ENCODE results near the gene CCDC102A. TPM values are rescaled to one million over a fixed set of nuclear protein-coding genes. Genes with fewer than 3 reads are reported as not detected.

CCDC102A gene
- total RNA-seq, 1 donor from 2014 or later: 12.8 TPM

DNA sequence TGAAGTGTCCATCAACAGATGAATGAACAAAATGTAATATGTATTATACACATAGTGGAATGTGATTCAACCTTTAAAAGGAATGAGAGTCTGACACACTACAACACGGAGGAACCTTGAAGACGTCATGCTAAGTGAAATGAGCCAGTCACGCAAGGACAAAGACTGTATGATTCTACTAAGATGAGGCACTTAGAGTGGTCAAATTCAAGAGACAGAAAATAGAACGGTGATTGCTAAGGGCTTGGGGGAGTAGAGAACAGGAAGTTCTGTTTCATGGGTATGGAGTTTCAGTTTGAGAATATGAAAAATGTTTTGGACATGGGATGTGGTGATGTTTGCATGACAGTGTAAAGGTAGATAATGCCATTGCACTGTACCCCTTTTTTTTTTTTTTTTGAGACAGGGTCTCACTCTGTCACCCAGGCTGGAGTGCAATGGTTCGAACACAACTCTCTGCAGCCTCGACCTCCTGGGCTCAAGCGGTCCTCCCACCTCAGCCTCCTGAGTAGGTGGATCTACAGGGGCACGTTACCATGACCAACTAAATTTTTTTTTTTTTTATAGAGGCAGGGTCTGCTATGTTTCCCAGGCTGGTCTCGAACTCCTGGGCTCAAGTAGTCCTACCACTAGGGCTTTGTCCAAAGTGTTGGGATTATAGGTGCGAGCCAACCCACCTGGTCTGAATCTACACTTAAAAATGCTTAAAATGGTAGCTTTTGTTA is 2.9 kb upstream of the CCDC102A start:
- no peaks in the 10 kb centered on the region for H3K9me3 ChIP-seq
- intact Hi-C loops (cut with DNase I): no loop called here

DNA sequence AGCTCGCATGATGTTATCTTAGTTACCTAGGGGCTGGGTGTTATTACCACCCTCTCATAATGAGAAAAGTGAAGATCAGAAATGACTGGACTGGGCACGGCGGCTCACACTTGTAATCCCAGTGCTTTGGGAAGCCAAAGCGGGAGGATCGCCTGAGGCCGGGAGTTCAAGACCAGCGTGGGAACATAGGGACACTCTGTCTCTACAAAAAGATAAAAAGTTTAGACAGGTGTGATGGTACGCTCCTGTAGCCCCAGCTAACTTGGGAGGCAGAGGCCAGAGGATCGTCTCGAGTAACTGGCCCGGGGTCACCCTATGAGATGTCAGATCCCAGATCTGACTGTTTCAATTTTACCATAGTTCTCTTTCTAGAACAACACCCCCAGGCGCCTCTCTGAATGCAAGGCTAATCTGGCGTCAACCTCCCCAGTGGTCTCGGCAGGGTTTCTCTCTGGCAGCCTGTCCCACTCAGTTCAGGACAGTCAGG is 1.9 kb upstream of the CCDC102A start:
- H3K36me3 ChIP-seq: no peaks in the 10 kb centered on the region
- H3K4me3 ChIP-seq: no peak overlapping the region
- ATAC-seq (no peak), DNase-seq (peak; percentile 37)
- intact Hi-C loops (cut with DNase I): no loop called here
- peak overlapping the region; percentile 11 for H3K27ac ChIP-seq
- peaks cover 4% of the 10 kb centered on the region for H3K27me3 ChIP-seq (ENCODE audit: low read depth)
- H3K4me1 ChIP-seq: peaks cover 35% of the 10 kb centered on the region
- no peaks in the 10 kb centered on the region for H3K9me3 ChIP-seq
- TF ChIP-seq, protein P1, sequence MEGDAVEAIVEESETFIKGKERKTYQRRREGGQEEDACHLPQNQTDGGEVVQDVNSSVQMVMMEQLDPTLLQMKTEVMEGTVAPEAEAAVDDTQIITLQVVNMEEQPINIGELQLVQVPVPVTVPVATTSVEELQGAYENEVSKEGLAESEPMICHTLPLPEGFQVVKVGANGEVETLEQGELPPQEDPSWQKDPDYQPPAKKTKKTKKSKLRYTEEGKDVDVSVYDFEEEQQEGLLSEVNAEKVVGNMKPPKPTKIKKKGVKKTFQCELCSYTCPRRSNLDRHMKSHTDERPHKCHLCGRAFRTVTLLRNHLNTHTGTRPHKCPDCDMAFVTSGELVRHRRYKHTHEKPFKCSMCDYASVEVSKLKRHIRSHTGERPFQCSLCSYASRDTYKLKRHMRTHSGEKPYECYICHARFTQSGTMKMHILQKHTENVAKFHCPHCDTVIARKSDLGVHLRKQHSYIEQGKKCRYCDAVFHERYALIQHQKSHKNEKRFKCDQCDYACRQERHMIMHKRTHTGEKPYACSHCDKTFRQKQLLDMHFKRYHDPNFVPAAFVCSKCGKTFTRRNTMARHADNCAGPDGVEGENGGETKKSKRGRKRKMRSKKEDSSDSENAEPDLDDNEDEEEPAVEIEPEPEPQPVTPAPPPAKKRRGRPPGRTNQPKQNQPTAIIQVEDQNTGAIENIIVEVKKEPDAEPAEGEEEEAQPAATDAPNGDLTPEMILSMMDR (IDR thresholded peaks at IDR 0.05): no peak

More for the DNA sequence above, 2.9 kb upstream of the CCDC102A start:
- Histone ChIP-seq H3K4me1 (peaks cover 35% of the 10 kb centered on the region), H3K4me3 (no peak overlapping the region), H3K27ac (no peak overlapping the region), H3K36me3 (no peaks in the 10 kb centered on the region), H3K27me3 (ENCODE audit: low read depth) (peaks cover 4% of the 10 kb centered on the region)
- peak; percentile 14 for DNase-seq
- ATAC-seq: no peak
- TF ChIP-seq, protein P1 (IDR thresholded peaks at IDR 0.05): no peak

DNA sequence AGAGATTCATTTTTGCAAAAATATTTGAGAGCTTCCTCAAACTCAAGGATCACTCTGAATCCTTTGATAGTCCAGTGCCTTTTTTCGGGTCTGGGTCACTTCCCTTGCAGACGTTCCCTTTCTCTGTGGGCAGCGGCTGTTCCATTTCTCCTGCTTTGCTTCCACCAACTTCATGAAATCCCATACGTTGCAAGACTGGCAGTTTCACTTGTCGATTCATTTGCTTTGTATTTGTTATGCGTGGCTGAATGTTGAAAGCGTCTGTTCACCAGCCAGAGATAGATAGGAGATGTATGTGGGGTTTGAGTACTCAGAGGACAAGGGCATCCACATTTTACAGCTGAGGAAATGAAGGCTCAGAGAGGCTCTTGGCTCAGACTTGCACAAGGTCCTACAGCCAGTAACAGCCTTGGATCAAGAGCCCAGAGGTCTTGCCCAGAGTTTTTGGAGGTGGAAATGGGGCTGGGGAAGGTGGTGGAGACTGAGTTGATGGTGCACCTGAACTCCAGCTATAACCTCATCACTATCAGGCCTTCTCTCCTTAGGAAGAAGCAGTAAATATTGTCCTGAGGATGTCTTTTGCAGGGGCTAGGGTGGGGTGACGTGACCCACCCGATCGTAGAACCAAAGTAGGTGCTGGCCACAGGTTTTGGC is 1.3 kb upstream of the CCDC102A start:
- H3K4me1 ChIP-seq: peaks cover 41% of the 10 kb centered on the region
- DNase-seq: peak; percentile 28
- intact Hi-C loops (cut with DNase I): no loop called here

DNA sequence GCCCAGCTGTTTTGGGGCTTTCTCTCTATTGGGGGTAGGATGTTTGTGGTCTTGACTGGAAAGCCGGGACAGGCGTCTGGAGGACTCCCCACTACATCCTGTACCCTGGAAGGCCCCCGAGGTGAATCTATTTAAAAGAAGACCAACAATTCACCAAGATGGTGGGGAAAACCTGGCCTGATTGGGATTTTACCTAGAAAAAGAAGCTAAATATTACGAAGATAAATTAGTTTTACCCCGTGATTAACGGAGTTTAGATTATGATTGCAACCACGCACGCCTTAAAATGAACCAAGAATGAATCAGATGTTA is 779 bp upstream of the CCDC102A start:
- DNase-seq: no peak

More for the DNA sequence above, 1.3 kb upstream of the CCDC102A start:
- no peaks in the 10 kb centered on the region for H3K36me3 ChIP-seq
- peaks cover 4% of the 10 kb centered on the region for H3K27me3 ChIP-seq (ENCODE audit: low read depth)
- ATAC-seq: no peak
- H3K9me3 ChIP-seq: no peaks in the 10 kb centered on the region
- TF ChIP-seq, protein P1 (IDR thresholded peaks at IDR 0.05): no peak
- H3K4me3 ChIP-seq: peak overlapping the region; percentile 88
- H3K27ac ChIP-seq: peak overlapping the region; percentile 11

DNA sequence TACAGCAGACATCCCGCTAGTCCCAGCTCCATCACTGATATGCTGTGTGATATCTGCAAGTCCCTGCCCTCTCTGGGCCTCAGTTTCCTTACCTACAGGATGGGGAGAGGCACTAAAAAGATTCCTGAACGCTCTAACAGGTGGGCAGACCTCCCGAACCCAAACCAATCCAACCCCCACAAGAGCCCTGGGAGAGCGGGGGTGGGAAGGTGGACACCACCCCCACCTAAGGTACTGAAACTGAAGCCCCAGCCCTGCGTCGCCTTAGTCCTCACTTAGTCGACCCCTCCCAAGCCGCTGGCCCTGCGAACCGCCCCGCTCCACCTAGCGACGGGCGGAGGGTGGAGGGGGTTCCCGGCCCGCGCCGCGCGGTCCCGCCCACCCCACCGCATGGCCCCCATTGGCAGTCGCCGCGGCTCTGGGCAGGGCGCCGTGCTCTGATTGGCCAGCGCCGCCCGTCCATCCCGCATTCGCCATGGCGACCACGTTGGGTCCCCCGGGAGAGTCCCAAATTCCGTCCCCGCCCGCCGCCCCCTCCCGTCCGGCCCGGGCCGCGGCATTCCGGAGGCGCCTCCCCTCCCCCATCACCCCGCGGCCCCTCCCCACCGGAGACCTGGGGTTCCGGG is 578 bp downstream of the CCDC102A start:
- H3K4me3 ChIP-seq: peak overlapping the region; percentile 88

More for the DNA sequence above, 779 bp upstream of the CCDC102A start:
- no peak for ATAC-seq
- intact Hi-C loops (cut with DNase I): no loop called here
- H3K4me1 ChIP-seq: peaks cover 45% of the 10 kb centered on the region
- peaks cover 4% of the 10 kb centered on the region for H3K27me3 ChIP-seq (ENCODE audit: low read depth)
- peak overlapping the region; percentile 87 for H3K27ac ChIP-seq
- peak overlapping the region; percentile 88 for H3K4me3 ChIP-seq
- H3K36me3 ChIP-seq: no peaks in the 10 kb centered on the region
- TF ChIP-seq, protein P1 (IDR thresholded peaks at IDR 0.05): no peak
- H3K9me3 ChIP-seq: no peaks in the 10 kb centered on the region

More for the DNA sequence above, 578 bp downstream of the CCDC102A start:
- Histone ChIP-seq H3K27ac (peak overlapping the region; percentile 87), H3K36me3 (no peaks in the 10 kb centered on the region), H3K4me1 (peaks cover 55% of the 10 kb centered on the region), H3K27me3 (ENCODE audit: low read depth) (peaks cover 4% of the 10 kb centered on the region), H3K9me3 (no peaks in the 10 kb centered on the region)
- TF ChIP-seq, protein P1 (IDR thresholded peaks at IDR 0.05): peak; percentile 20
- DNase-seq: peak; percentile 95
- intact Hi-C loops (cut with DNase I): no loop called here
- ATAC-seq: peak; percentile 95 to 98

Data from lower lobe of right lung (tissue), 2 donors.